IMR-90 (cell line): ENCODE data around the gene OAF.

Experiments used
- BHLHE40 ChIP-seq: fragments of 150-350 bp; IDR thresholded peaks from 2 replicates; pipeline ENCODE4 v1.6.1; 2016; ENCODE audit warnings: mild to moderate bottlenecking, low read depth, low read length
- CHD1 ChIP-seq: IDR thresholded peaks from 2 replicates; pipeline ENCODE4 v1.6.1; 2012; ENCODE audit warnings: low read depth, low read length, improper control_type of control experiment
- FOS ChIP-seq: fragments of 150-350 bp; IDR thresholded peaks from 2 replicates; pipeline ENCODE4 v1.6.1; 2016; ENCODE audit warnings: low read depth, low read length
- MAFK ChIP-seq: IDR thresholded peaks from 2 replicates; pipeline ENCODE4 v1.6.1; 2012; ENCODE audit warnings: low read depth, low read length, improper control_type of control experiment
- MXI1 ChIP-seq: IDR thresholded peaks from 2 replicates; pipeline ENCODE4 v1.6.1; 2012; ENCODE audit warnings: low read depth, mild to moderate bottlenecking, low read length, moderate library complexity, borderline replicate concordance
- POLR2A ChIP-seq: IDR thresholded peaks from 2 replicates; pipeline ENCODE4 v1.6.1; 2012; ENCODE audit warnings: mild to moderate bottlenecking, low read depth, low read length
- RAD21 ChIP-seq: IDR thresholded peaks from 2 replicates; pipeline ENCODE4 v1.6.1; 2012; ENCODE audit warnings: low read length, improper control_type of control experiment
- RCOR1 ChIP-seq: IDR thresholded peaks from 2 replicates; pipeline ENCODE4 v1.6.1; 2012; ENCODE audit warnings: mild to moderate bottlenecking, low read length, improper control_type of control experiment; ENCODE audit not compliant: insufficient replicate concordance
- RFX5 ChIP-seq: IDR thresholded peaks from 2 replicates; pipeline ENCODE4 v1.8.0; 2012; ENCODE audit warnings: low read depth, mild to moderate bottlenecking, low read length, moderate library complexity
- SMC3 ChIP-seq: fragments of 150-350 bp; IDR thresholded peaks from 2 replicates; pipeline ENCODE4 v1.6.1; 2016; ENCODE audit warnings: low read depth, mild to moderate bottlenecking, antibody characterized with exemption, low read length, moderate library complexity
- TF ChIP-seq, protein P1 (sequence below): conservative IDR thresholded peaks from 2 replicates; pipeline ENCODE4 v1.5.1; 2012; ENCODE audit warnings: mild to moderate bottlenecking, low read depth, low read length, improper control_type of control experiment

DNA sequence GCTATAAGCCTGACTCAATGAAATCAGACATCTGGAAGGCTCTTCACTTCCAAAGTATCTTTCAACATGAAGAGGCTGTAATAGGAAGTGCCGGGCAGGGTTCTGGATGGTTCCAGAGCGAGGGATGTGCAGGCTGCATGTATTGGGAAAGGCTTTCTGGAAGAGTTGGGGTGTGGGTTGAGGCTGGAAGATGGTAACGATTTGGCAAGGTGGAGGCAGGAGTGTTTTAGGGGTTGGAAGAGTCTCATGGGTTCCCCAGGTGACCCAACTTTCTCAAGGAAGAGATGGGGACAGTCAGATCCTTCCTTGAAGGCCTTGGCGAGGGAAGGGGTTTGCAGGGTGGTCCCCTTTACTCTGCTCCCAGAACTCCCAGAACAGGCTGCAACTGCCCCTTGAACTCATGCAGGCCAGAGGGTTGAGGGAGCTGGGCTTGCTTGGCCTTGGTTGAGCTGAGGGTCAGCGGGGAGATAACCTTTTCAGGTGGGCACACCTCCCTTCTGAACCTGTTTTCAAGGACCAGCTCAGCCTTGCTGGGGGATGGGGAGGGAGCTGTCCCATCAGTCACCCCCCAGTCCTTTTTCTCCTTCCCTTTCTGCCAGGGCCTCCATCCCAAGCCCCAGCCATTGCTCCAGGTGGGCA is 19.7 kb downstream of the OAF start:
- TF ChIP-seq, protein P1, sequence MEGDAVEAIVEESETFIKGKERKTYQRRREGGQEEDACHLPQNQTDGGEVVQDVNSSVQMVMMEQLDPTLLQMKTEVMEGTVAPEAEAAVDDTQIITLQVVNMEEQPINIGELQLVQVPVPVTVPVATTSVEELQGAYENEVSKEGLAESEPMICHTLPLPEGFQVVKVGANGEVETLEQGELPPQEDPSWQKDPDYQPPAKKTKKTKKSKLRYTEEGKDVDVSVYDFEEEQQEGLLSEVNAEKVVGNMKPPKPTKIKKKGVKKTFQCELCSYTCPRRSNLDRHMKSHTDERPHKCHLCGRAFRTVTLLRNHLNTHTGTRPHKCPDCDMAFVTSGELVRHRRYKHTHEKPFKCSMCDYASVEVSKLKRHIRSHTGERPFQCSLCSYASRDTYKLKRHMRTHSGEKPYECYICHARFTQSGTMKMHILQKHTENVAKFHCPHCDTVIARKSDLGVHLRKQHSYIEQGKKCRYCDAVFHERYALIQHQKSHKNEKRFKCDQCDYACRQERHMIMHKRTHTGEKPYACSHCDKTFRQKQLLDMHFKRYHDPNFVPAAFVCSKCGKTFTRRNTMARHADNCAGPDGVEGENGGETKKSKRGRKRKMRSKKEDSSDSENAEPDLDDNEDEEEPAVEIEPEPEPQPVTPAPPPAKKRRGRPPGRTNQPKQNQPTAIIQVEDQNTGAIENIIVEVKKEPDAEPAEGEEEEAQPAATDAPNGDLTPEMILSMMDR: no peak
- TF ChIP-seq POLR2A (no peak), RCOR1 (no peak), SMC3 (no peak), MXI1 (no peak), MAFK (no peak), RAD21 (no peak), CHD1 (no peak), BHLHE40 (no peak), FOS (no peak), RFX5 (no peak)
